ENCODE data around the gene POC5. TPM values are rescaled to one million over a fixed set of nuclear protein-coding genes. Genes with fewer than 3 reads are reported as not detected.

The POC5 gene
- total and polyA plus RNA-seq, 2 of the 4 experiments (the other 2 are of a cell fraction), result 6.6 to 12.9 TPM

- no peak overlapping the region for H4K91ac ChIP-seq (ENCODE audit: insufficient read depth, low read depth, low read length)
- no CpG with 5 or more reads among the region's 2 CpGs for whole genome bisulfite sequencing, 2 experiments (ENCODE audit: extremely low coverage in 2 of 2, insufficient read length in 1 of 2)
- no peak overlapping the region for H4K8ac ChIP-seq (ENCODE audit: low read depth in 2 of 2, low read length in 2 of 2)
- dilution Hi-C loops (cut with HindIII; ENCODE audit: low sequenced_read_pairs, unreplicated experiment), result no loop called here
- H3K18ac ChIP-seq (ENCODE audit: low read depth, low read length), result no peak overlapping the region
- H4K20me1 ChIP-seq (ENCODE audit: insufficient read depth, low read length), result no peaks in the 10 kb centered on the region
- no peak overlapping the region for H3K4me2 ChIP-seq (ENCODE audit: low read depth, low read length)
- H3K14ac ChIP-seq (replicated peaks; ENCODE audit: low read depth, low read length), result no peak overlapping the region
- H2BK120ac ChIP-seq (ENCODE audit: low read depth, low read length), result no peak overlapping the region
- H3K4me3 ChIP-seq (ENCODE audit: insufficient read depth, low read depth, low read length), result no peak overlapping the region
- peaks cover 3% of the 10 kb centered on the region; the same call in 1 of the 2 replicates for H3K9me1 ChIP-seq (ENCODE audit: insufficient read depth, low read length)
- DNase-seq (no peak), ATAC-seq (ENCODE audit: low read depth) (no peak)
- intact Hi-C loops (cut with micrococcal nuclease), result no loop called here
- H3K79me1 ChIP-seq (ENCODE audit: low read depth in 1 of 2, low read length in 2 of 2), result peaks cover 19 to 48% of the 10 kb centered on the region in 2 experiments
- H2AK9ac ChIP-seq (replicated peaks; ENCODE audit: low read depth, low read length, poor library complexity), result no peak overlapping the region
- no peak overlapping the region for H3K9ac ChIP-seq (ENCODE audit: low read depth, low read length)
- H3K4ac ChIP-seq (ENCODE audit: low read depth, low read length), result no peak overlapping the region
- no peak overlapping the region for H3K23ac ChIP-seq (ENCODE audit: low read depth, low read length)
- H3K56ac ChIP-seq (ENCODE audit: extremely low read depth, insufficient read depth, low read length), result no peak overlapping the region
- POLR2A ChIA-PET (ENCODE audit: unreplicated experiment), result no interaction called here
- no peak overlapping the region for H4K5ac ChIP-seq (ENCODE audit: low read depth, low read length)
- H3K4me1 ChIP-seq (ENCODE audit: control insufficient read depth, insufficient read depth, low read length), result no peaks in the 10 kb centered on the region
- H3K36me3 ChIP-seq (ENCODE audit: control insufficient read depth, insufficient read depth, low read length), result peaks cover 10% of the 10 kb centered on the region
- in situ Hi-C loops (cut with MboI; ENCODE audit: low sequenced_read_pairs), result no loop called here
- no peak for TF ChIP-seq POLR2A (IDR thresholded peaks at IDR 0.05; ENCODE audit: low read depth, low read length)
- no peak for TF ChIP-seq CTCF (conservative IDR thresholded peaks at IDR 0.05; ENCODE audit: low read depth, low read length)
- TF ChIP-seq FOS (IDR thresholded peaks at IDR 0.05; ENCODE audit: low read depth, low read length), result no peak
- no peak for TF ChIP-seq BHLHE40 (IDR thresholded peaks at IDR 0.05; ENCODE audit: low read depth, low read length)
- no peak for TF ChIP-seq MAFK (IDR thresholded peaks at IDR 0.05; ENCODE audit: low read depth, low read length)
- no peak for TF ChIP-seq CHD1 (IDR thresholded peaks at IDR 0.05; ENCODE audit: low read depth, low read length)
- TF ChIP-seq ELK1 (IDR thresholded peaks at IDR 0.05; ENCODE audit: borderline replicate concordance, low read depth, low read length), result no peak
- TF ChIP-seq MAZ (IDR thresholded peaks at IDR 0.05; ENCODE audit: borderline replicate concordance, low read depth, low read length), result no peak
- no peak for TF ChIP-seq RAD21 (IDR thresholded peaks at IDR 0.05; ENCODE audit: low read length)
- no peak for TF ChIP-seq CEBPB (IDR thresholded peaks at IDR 0.05; ENCODE audit: low read depth, low read length)
- TF ChIP-seq RFX5 (IDR thresholded peaks at IDR 0.05; ENCODE audit: low read depth, low read length), result no peak
- H2AK5ac ChIP-seq (ENCODE audit: low read depth, low read length), result no peak overlapping the region
- H2BK15ac ChIP-seq (ENCODE audit: low read depth, low read length), result no peak overlapping the region
- H3K27ac ChIP-seq (ENCODE audit: insufficient read depth, low read length), result no peak overlapping the region
- CTCF ChIA-PET, result no interaction called here
- H3K27me3 ChIP-seq (ENCODE audit: control insufficient read depth, insufficient read depth, low read length), result no peaks in the 10 kb centered on the region
- H2AFZ ChIP-seq (replicated peaks; ENCODE audit: low read length, poor library complexity), result no peak overlapping the region
- H3K9me3 ChIP-seq (ENCODE audit: control insufficient read depth, insufficient read depth, low read length), result no peaks in the 10 kb centered on the region
- H2BK20ac ChIP-seq (ENCODE audit: low read depth, low read length), result no peak overlapping the region
- no TSS peak for BruUV-seq (replicated peaks)
- H2BK5ac ChIP-seq (ENCODE audit: low read depth, low read length, poor library complexity, severe bottlenecking), result no peak overlapping the region
Observed at GRCh38 chr5:75712091-75712490, 5.1 kb downstream of the POC5 start.

Data from IMR-90 (cell line).